MM.1S (cell line): ENCODE measurements around the gene CHRD.

Experiments
- DNase-seq: peaks from one replicate; pipeline ENCODE4 v3.0.0-alpha.2; 2015
- H2AFZ ChIP-seq: fragments of 300-600 bp; sonication (generic); 2 replicates; pipeline ENCODE4 v1.6.0; 2016; ENCODE audit warnings: antibody characterized with exemption, low read length
- H3F3A ChIP-seq: fragments of 300-600 bp; sonication (generic); 2 replicates; pipeline ENCODE4 v1.6.1; 2016; ENCODE audit warnings: mild to moderate bottlenecking, antibody characterized with exemption, low read length, moderate library complexity, mixed read lengths; ENCODE audit not compliant: insufficient read depth
- H3K27ac ChIP-seq: fragments of 300-600 bp; sonication (generic); 2 replicates; pipeline ENCODE4 v1.5.1; 2016; ENCODE audit warnings: mild to moderate bottlenecking, low read length
- H3K27me3 ChIP-seq: fragments of 300-600 bp; sonication (generic); replicated peaks from 2 replicates; pipeline ENCODE4 v1.6.0; 2016; ENCODE audit warnings: low read length; ENCODE audit not compliant: insufficient read depth
- H3K36me3 ChIP-seq: fragments of 300-600 bp; sonication (generic); replicated peaks from 2 replicates; pipeline ENCODE4 v1.6.1; 2016; ENCODE audit warnings: mild to moderate bottlenecking, low read length, mixed read lengths; ENCODE audit not compliant: insufficient read depth
- H3K4me1 ChIP-seq: fragments of 300-600 bp; sonication (generic); 2 replicates; pipeline ENCODE4 v1.6.1; 2016; ENCODE audit warnings: low read length, mixed read lengths
- H3K4me2 ChIP-seq: fragments of 300-600 bp; sonication (generic); 2 replicates; pipeline ENCODE4 v1.6.0; 2016; ENCODE audit warnings: low read depth, low read length
- H3K4me3 ChIP-seq: fragments of 300-600 bp; sonication (generic); 2 replicates; pipeline ENCODE4 v1.5.1; 2016; ENCODE audit warnings: low read length, mixed read lengths
- H3K79me2 ChIP-seq: fragments of 300-600 bp; sonication (generic); 2 replicates; pipeline ENCODE4 v1.6.1; 2016; ENCODE audit warnings: mixed run types, low read length, mixed read lengths
- H3K9ac ChIP-seq: fragments of 300-600 bp; sonication (generic); 2 replicates; pipeline ENCODE4 v1.6.1; 2016; ENCODE audit warnings: low read length, mixed read lengths
- H3K9me2 ChIP-seq: fragments of 300-600 bp; sonication (generic); replicated peaks from 2 replicates; pipeline ENCODE4 v1.6.1; 2016; ENCODE audit warnings: mild to moderate bottlenecking, low read length, mixed read lengths; ENCODE audit not compliant: insufficient read depth
- H3K9me3 ChIP-seq: fragments of 300-600 bp; sonication (generic); replicated peaks from 2 replicates; pipeline ENCODE4 v1.6.1; 2016; ENCODE audit warnings: mild to moderate bottlenecking, low read length, mixed read lengths; ENCODE audit not compliant: insufficient read depth
- H4K20me1 ChIP-seq: fragments of 300-600 bp; sonication (generic); 2 replicates; pipeline ENCODE4 v1.6.1; 2016; ENCODE audit warnings: mild to moderate bottlenecking, low read length, moderate library complexity, mixed read lengths; ENCODE audit not compliant: insufficient read depth
- CTCF ChIP-seq: fragments of 300-600 bp; sonication (generic); IDR thresholded peaks from 2 replicates; pipeline ENCODE4 v1.5.1; 2016; ENCODE audit warnings: antibody characterized with exemption, low read length, mixed read lengths
- EZH2 ChIP-seq: fragments of 300-600 bp; sonication (generic); optimal IDR thresholded peaks from 2 replicates; pipeline ENCODE3; 2017; ENCODE audit warnings: low read depth, mild to moderate bottlenecking, antibody characterized with exemption, low read length, mixed read lengths
- EZH2phosphoT487 ChIP-seq: fragments of 300-600 bp; sonication (generic); IDR thresholded peaks from 2 replicates; pipeline ENCODE4 v1.6.1; 2018; ENCODE audit warnings: antibody characterized with exemption, low read length

The CHRD gene

GRCh38 chr3:184345317-184346144 lies 34.3 kb upstream of the CHRD start:
- Histone ChIP-seq H3K9me2 (no peaks in the 10 kb centered on the region), H3K9me3 (no peaks in the 10 kb centered on the region), H3F3A (no peaks in the 10 kb centered on the region), H4K20me1 (no peaks in the 10 kb centered on the region), H3K4me1 (peaks cover 4% of the 10 kb centered on the region; the same call in 1 of the 2 replicates), H2AFZ (0 out of 2 replicates have a peak overlapping the region, but pooled peaks have one; percentile 29), H3K4me2 (no peak overlapping the region), H3K36me3 (no peaks in the 10 kb centered on the region), H3K27ac (no peak overlapping the region), H3K79me2 (no peaks in the 10 kb centered on the region), H3K27me3 (no peaks in the 10 kb centered on the region), H3K9ac (no peak overlapping the region), H3K4me3 (no peak overlapping the region)
- TF ChIP-seq CTCF: peak; percentile 82
- TF ChIP-seq EZH2phosphoT487: no peak
- TF ChIP-seq EZH2: no peak
- DNase-seq: peak; percentile 88

- no peak for DNase-seq
- Histone ChIP-seq H3K27ac (no peak overlapping the region), H3K4me3 (no peak overlapping the region), H3K4me1 (peaks cover 4% of the 10 kb centered on the region; the same call in 1 of the 2 replicates), H3K9me2 (no peaks in the 10 kb centered on the region), H3K79me2 (no peaks in the 10 kb centered on the region), H3K4me2 (no peak overlapping the region), H3K9me3 (no peaks in the 10 kb centered on the region), H4K20me1 (no peaks in the 10 kb centered on the region), H2AFZ (no peak overlapping the region), H3K27me3 (no peaks in the 10 kb centered on the region), H3K36me3 (no peaks in the 10 kb centered on the region), H3F3A (no peaks in the 10 kb centered on the region), H3K9ac (no peak overlapping the region)
- TF ChIP-seq EZH2: no peak
- TF ChIP-seq EZH2phosphoT487: no peak
- TF ChIP-seq CTCF: no peak
Observed at GRCh38 chr3:184346480-184347190, 33.2 kb upstream of the CHRD start.

GRCh38 chr3:184347321-184348056 lies 32.4 kb upstream of the CHRD start:
- H3K9me3 ChIP-seq: no peaks in the 10 kb centered on the region
- no peaks in the 10 kb centered on the region for H3K36me3 ChIP-seq
- no peak overlapping the region for H3K27ac ChIP-seq
- peaks cover 4% of the 10 kb centered on the region; the same call in 1 of the 2 replicates for H3K4me1 ChIP-seq
- H3K79me2 ChIP-seq: no peaks in the 10 kb centered on the region
- H3K9me2 ChIP-seq: no peaks in the 10 kb centered on the region
- H2AFZ ChIP-seq: no peak overlapping the region
- TF ChIP-seq EZH2phosphoT487 (no peak), CTCF (no peak), EZH2 (no peak)
- H3K4me3 ChIP-seq: no peak overlapping the region
- DNase-seq: no peak
- H3K4me2 ChIP-seq: no peak overlapping the region
- no peaks in the 10 kb centered on the region for H4K20me1 ChIP-seq
- no peaks in the 10 kb centered on the region for H3K27me3 ChIP-seq
- no peak overlapping the region for H3K9ac ChIP-seq
- H3F3A ChIP-seq: no peaks in the 10 kb centered on the region
